Neural cell (in vitro differentiated cells): Measurements from ENCODE around the gene CDKAL1. TPM values are rescaled to one million over a fixed set of nuclear protein-coding genes. Genes with fewer than 3 reads are reported as not detected.

Experiments
- H2AFZ ChIP-seq: fragments of 200-600, 300-800 bp; sonication (generic), shearing (Covaris generic); 2 replicates; pipeline ENCODE4 v1.6.0; 2014; ENCODE audit warnings: low read depth, mild to moderate bottlenecking, antibody characterized with exemption, low read length, moderate library complexity
- H3F3A ChIP-seq: fragments of 200-600 bp; shearing (Covaris generic); 2 replicates; pipeline ENCODE4 v1.6.1; 2016; ENCODE audit warnings: mild to moderate bottlenecking, moderate library complexity, mixed read lengths, antibody characterized with exemption, low read length; ENCODE audit not compliant: insufficient read depth, poor library complexity, severe bottlenecking
- H3K27ac ChIP-seq: fragments of 200-600, 300-800 bp; sonication (generic), shearing (Covaris generic); 2 replicates; pipeline ENCODE4 v1.5.1; 2014; ENCODE audit warnings: mild to moderate bottlenecking, low read length, moderate library complexity
- H3K27me3 ChIP-seq: fragments of 300-800, 200-600 bp; sonication (generic), shearing (Covaris generic); 2 replicates; pipeline ENCODE4 v1.6.0; 2014; ENCODE audit warnings: mild to moderate bottlenecking, low read depth, low read length, moderate library complexity; ENCODE audit not compliant: insufficient read depth
- H3K36me3 ChIP-seq: fragments of 300-800, 200-600 bp; sonication (generic), shearing (Covaris generic); 2 replicates; pipeline ENCODE4 v1.5.1; 2014; ENCODE audit warnings: mild to moderate bottlenecking, antibody characterized with exemption, low read length, moderate library complexity; ENCODE audit not compliant: insufficient read depth
- H3K4me2 ChIP-seq: fragments of 300-800, 200-600 bp; sonication (generic), shearing (Covaris generic); 2 replicates; pipeline ENCODE4 v1.6.0; 2014; ENCODE audit warnings: mild to moderate bottlenecking, low read length
- H3K4me3 ChIP-seq: fragments of 300-800, 200-600 bp; sonication (generic), shearing (Covaris generic); 2 replicates; pipeline ENCODE4 v1.5.1; 2014; ENCODE audit warnings: mild to moderate bottlenecking, low read length, moderate library complexity
- H3K79me2 ChIP-seq: fragments of 200-600 bp; shearing (Covaris generic); replicated peaks from 2 replicates; pipeline ENCODE4 v1.6.0; 2014; ENCODE audit warnings: mild to moderate bottlenecking, low read length, moderate library complexity; ENCODE audit not compliant: insufficient read depth
- H3K9ac ChIP-seq: fragments of 300-800, 200-600 bp; sonication (generic), shearing (Covaris generic); 2 replicates; pipeline ENCODE4 v1.6.1; 2016; ENCODE audit warnings: mild to moderate bottlenecking, low read length, mixed read lengths
- H3K9me2 ChIP-seq: fragments of 200-600 bp; shearing (Covaris generic); 2 replicates; pipeline ENCODE4 v1.6.1; 2016; ENCODE audit warnings: mild to moderate bottlenecking, low read length, mixed read lengths; ENCODE audit not compliant: insufficient read depth
- H3K9me3 ChIP-seq: fragments of 200-600, 300-800 bp; sonication (generic), shearing (Covaris generic); 2 replicates; pipeline ENCODE4 v1.6.1; 2016; ENCODE audit warnings: mild to moderate bottlenecking, mixed run types, low read length, moderate library complexity, mixed read lengths
- H4K20me1 ChIP-seq: fragments of 200-600 bp; shearing (Covaris generic); 2 replicates; pipeline ENCODE4 v1.6.1; 2016; ENCODE audit warnings: mild to moderate bottlenecking, mixed run types; ENCODE audit not compliant: insufficient read depth
- CTCF ChIP-seq: fragments of 450-650 bp; IDR thresholded peaks from 2 replicates; pipeline ENCODE4 v1.5.1; 2014; ENCODE audit warnings: antibody characterized with exemption, mild to moderate bottlenecking, moderate library complexity; ENCODE audit not compliant: poor library complexity, severe bottlenecking
- EP300 ChIP-seq: fragments of 450-650 bp; conservative IDR thresholded peaks from 2 replicates; pipeline ENCODE4 v1.6.1; 2014; ENCODE audit warnings: antibody characterized with exemption, mild to moderate bottlenecking, moderate library complexity; ENCODE audit not compliant: poor library complexity, severe bottlenecking
- EZH2 ChIP-seq: fragments of 200-600, 300-800 bp; shearing (Covaris generic), sonication (generic); IDR thresholded peaks from 2 replicates; pipeline ENCODE4 v1.6.1; 2014; ENCODE audit warnings: antibody characterized with exemption, low read length, borderline replicate concordance, mild to moderate bottlenecking; ENCODE audit not compliant: insufficient read depth, poor library complexity, severe bottlenecking
- MXI1 ChIP-seq: fragments of 450-650 bp; conservative IDR thresholded peaks from 2 replicates; pipeline ENCODE4 v1.6.1; 2014; ENCODE audit warnings: antibody characterized with exemption, mild to moderate bottlenecking; ENCODE audit not compliant: poor library complexity, severe bottlenecking
- POLR2AphosphoS5 ChIP-seq: IDR thresholded peaks from 2 replicates; pipeline ENCODE4 v1.6.1; 2012
- RAD21 ChIP-seq: fragments of 450-650 bp; conservative IDR thresholded peaks from 2 replicates; pipeline ENCODE4 v1.6.1; 2014; ENCODE audit warnings: antibody characterized with exemption, mild to moderate bottlenecking, moderate library complexity
- REST ChIP-seq: IDR thresholded peaks from 2 replicates; pipeline ENCODE4 v1.6.1; 2012; ENCODE audit warnings: borderline replicate concordance
- SMC3 ChIP-seq: fragments of 450-650 bp; conservative IDR thresholded peaks from 2 replicates; pipeline ENCODE4 v1.6.1; 2014; ENCODE audit warnings: antibody characterized with exemption, mild to moderate bottlenecking, moderate library complexity; ENCODE audit not compliant: poor library complexity
- TAF1 ChIP-seq: IDR thresholded peaks from 2 replicates; pipeline ENCODE4 v1.6.1; 2012; ENCODE audit warnings: low read depth
- polyA plus RNA-seq: library from polyadenylated mRNA; depleted of rRNA; stranded (reverse); fragments of >200 nt; gene quantifications from 2 replicates; pipeline ENCODE4 v1.2.3, GENCODE V29; 2014

Gene CDKAL1
- polyA plus RNA-seq, 1 donor from 2014 or later = 10.7 TPM

DNA sequence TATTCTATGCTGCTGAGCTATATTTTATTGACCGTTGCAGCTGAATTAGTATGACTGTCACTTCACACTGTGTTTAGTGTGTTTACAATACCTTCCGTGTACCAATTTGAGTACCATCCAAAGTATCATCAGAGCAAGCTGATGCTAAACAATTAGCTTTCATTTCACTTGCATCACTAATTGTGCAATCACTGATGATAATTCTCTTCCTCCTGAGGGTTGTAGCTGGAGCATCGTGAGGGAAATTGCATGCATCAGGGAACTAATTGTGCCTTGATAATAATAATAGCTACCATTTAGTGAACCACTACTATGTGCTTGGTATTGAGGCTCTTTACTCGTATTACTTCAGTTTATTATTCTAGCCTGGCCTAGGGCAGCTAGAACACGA, 674.5 kb downstream of the CDKAL1 start:
- Histone ChIP-seq H3K9ac (no peak overlapping the region), H3K27me3 (no peaks in the 10 kb centered on the region), H2AFZ (no peak overlapping the region), H3K9me2 (no peaks in the 10 kb centered on the region), H3K27ac (no peak overlapping the region), H3K4me3 (no peak overlapping the region), H3K36me3 (no peaks in the 10 kb centered on the region), H3K4me2 (no peak overlapping the region), H4K20me1 (no peaks in the 10 kb centered on the region), H3K79me2 (no peaks in the 10 kb centered on the region), H3F3A (no peaks in the 10 kb centered on the region), H3K9me3 (no peaks in the 10 kb centered on the region)
- no peak for TF ChIP-seq TAF1
- no peak for TF ChIP-seq SMC3
- no peak for TF ChIP-seq CTCF
- TF ChIP-seq MXI1 = no peak
- no peak for TF ChIP-seq POLR2AphosphoS5
- no peak for TF ChIP-seq EZH2
- no peak for TF ChIP-seq RAD21
- no peak for TF ChIP-seq REST
- TF ChIP-seq EP300 = no peak

DNA sequence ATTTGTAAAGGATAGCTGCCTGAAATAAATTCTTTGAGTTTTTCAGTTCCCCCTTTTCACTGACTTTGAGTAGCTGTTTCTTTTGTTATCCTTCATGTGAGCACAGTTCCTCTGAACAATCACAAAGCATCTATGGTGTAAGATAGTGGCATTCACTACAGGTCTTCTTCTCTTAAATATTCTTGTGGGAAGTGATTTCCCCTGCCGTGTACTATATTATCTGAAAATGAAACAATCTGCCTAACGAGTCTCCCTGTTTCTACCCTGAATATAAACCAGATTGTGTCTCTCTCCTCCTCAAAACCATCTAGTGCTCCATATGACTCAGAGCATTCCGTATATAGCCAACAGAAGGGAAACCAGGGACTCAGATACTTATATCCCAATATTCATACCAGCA, 679.2 kb downstream of the CDKAL1 start:
- no peaks in the 10 kb centered on the region for H3K79me2 ChIP-seq
- H3K4me3 ChIP-seq = no peak overlapping the region
- no peak overlapping the region for H3K4me2 ChIP-seq
- no peaks in the 10 kb centered on the region for H3K27me3 ChIP-seq
- H3K27ac ChIP-seq = no peak overlapping the region
- H3K36me3 ChIP-seq = no peaks in the 10 kb centered on the region
- no peak overlapping the region for H3K9ac ChIP-seq
- H3F3A ChIP-seq = no peaks in the 10 kb centered on the region
- H2AFZ ChIP-seq = no peak overlapping the region
- H3K9me3 ChIP-seq = no peaks in the 10 kb centered on the region
- TF ChIP-seq POLR2AphosphoS5 (no peak), EZH2 (no peak), MXI1 (no peak), SMC3 (no peak), TAF1 (no peak), REST (no peak), CTCF (no peak), RAD21 (no peak), EP300 (no peak)
- H4K20me1 ChIP-seq = no peaks in the 10 kb centered on the region
- no peaks in the 10 kb centered on the region for H3K9me2 ChIP-seq
